ENCODE results near the gene F2R. TPM values are rescaled to one million over a fixed set of nuclear protein-coding genes. Genes with fewer than 3 reads are reported as not detected.
"Not testable (repeated sequence)": the region's sequence is repeated elsewhere in the genome, so short reads cannot be mapped to it uniquely, and the experiment has no call there.

F2R gene
- total and polyA plus RNA-seq, 2 donors (not counting 3 experiments of a cell fraction or from before 2014, with no cell fraction given) = 342 to 599 TPM

- no peak for TF ChIP-seq JUN (IDR thresholded peaks at IDR 0.05; ENCODE audit: borderline replicate concordance, insufficient read depth, insufficient read length, low read depth)
- TF ChIP-seq POLR2AphosphoS5 (IDR thresholded peaks at IDR 0.05; ENCODE audit: insufficient read depth, low read depth, low read length) = peak; percentile 16
- Histone ChIP-seq H3K4me1 (ENCODE audit: control insufficient read depth, extremely low read depth, insufficient read depth, low read length) (peaks cover 23% of the 10 kb centered on the region), H3K9ac (replicated peaks; ENCODE audit: extremely low read depth, insufficient read depth, low read length) (no peak overlapping the region), H3K27me3 (ENCODE audit: control insufficient read depth in 2 of 2, insufficient read depth in 2 of 2, low read length in 2 of 2) (no peaks in the 10 kb centered on the region), H3K27ac (ENCODE audit: insufficient read depth, low read depth, low read length) (peak overlapping the region; percentile 79), H3K79me2 (ENCODE audit: control insufficient read depth, insufficient read depth, low read length) (peaks cover 17% of the 10 kb centered on the region), H3K4me3 (replicated peaks in 1 of 3; ENCODE audit: insufficient read depth in 1 of 3, low read depth in 1 of 3, low read length in 3 of 3) (no peak overlapping the region), H3K36me3 (ENCODE audit: control insufficient read depth in 2 of 2, extremely low read depth in 1 of 2, insufficient read depth in 2 of 2, low read length in 2 of 2) (peaks cover 14 to 18% of the 10 kb centered on the region in 2 experiments), H3K9me1 (replicated peaks; ENCODE audit: control insufficient read depth, extremely low read depth, insufficient read depth, low read length) (no peaks in the 10 kb centered on the region), H3K4me2 (ENCODE audit: insufficient read depth, low read length) (no peak overlapping the region), H2AFZ (ENCODE audit: low read depth, low read length) (no peak overlapping the region), H3K9me3 (replicated peaks; ENCODE audit: control insufficient read depth, insufficient read depth, low read length) (no peaks in the 10 kb centered on the region), H4K20me1 (replicated peaks; ENCODE audit: control insufficient read depth, extremely low read depth, insufficient read depth, low read length) (peaks cover 2% of the 10 kb centered on the region)
- ChIA-PET POLR2A (no interaction called here), CTCF (interaction anchor here (0.6 to 6.5 kb wide), 10 partner anchors 11 to 136 kb away, joined by 3 to 73 read pairs (median 4); no protein-coding TSS in a partner anchor)
- intact Hi-C loops (cut with micrococcal nuclease) = loop anchor here (5.0 kb wide), 1 partner anchor 34 kb away; no protein-coding TSS in a partner anchor
- no peak for FAIRE-seq
- no peak for DNase-seq (ENCODE audit: low read depth, low spot score)
- no TSS peak for BruUV-seq (replicated peaks)
- dilution Hi-C loops (cut with MboI; ENCODE audit: extremely low pct_ligation_motif_present, low sequenced_read_pairs) = no loop called here
These were observed 21.9 kb downstream of the F2R start for GRCh38 chr5:76737846-76738245.

- H2AFZ ChIP-seq (ENCODE audit: low read depth, low read length); H3K9ac ChIP-seq (replicated peaks; ENCODE audit: extremely low read depth, insufficient read depth, low read length); H3K36me3 ChIP-seq (ENCODE audit: control insufficient read depth in 2 of 2, extremely low read depth in 1 of 2, insufficient read depth in 2 of 2, low read length in 2 of 2); H3K27me3 ChIP-seq (ENCODE audit: control insufficient read depth in 2 of 2, insufficient read depth in 2 of 2, low read length in 2 of 2); H3K4me2 ChIP-seq (ENCODE audit: insufficient read depth, low read length); H3K9me3 ChIP-seq (replicated peaks; ENCODE audit: control insufficient read depth, insufficient read depth, low read length); H3K79me2 ChIP-seq (ENCODE audit: control insufficient read depth, insufficient read depth, low read length); POLR2A ChIA-PET; FAIRE-seq; H3K27ac ChIP-seq (ENCODE audit: insufficient read depth, low read depth, low read length); dilution Hi-C loops (cut with MboI; ENCODE audit: extremely low pct_ligation_motif_present, low sequenced_read_pairs); H4K20me1 ChIP-seq (replicated peaks; ENCODE audit: control insufficient read depth, extremely low read depth, insufficient read depth, low read length); H3K9me1 ChIP-seq (replicated peaks; ENCODE audit: control insufficient read depth, extremely low read depth, insufficient read depth, low read length); intact Hi-C loops (cut with micrococcal nuclease); BruUV-seq (replicated peaks); DNase-seq (ENCODE audit: low read depth, low spot score); H3K4me3 ChIP-seq (replicated peaks in 1 of 3; ENCODE audit: insufficient read depth in 1 of 3, low read depth in 1 of 3, low read length in 3 of 3): not testable (repeated sequence)
- peaks cover 21% of the 10 kb centered on the region for H3K4me1 ChIP-seq (ENCODE audit: control insufficient read depth, extremely low read depth, insufficient read depth, low read length)
- CTCF ChIA-PET = interaction anchor here (2.5 to 6.5 kb wide), 2 partner anchors 33 to 140 kb away, joined by 8 to 73 read pairs; no protein-coding TSS in a partner anchor
These were observed 25.6 kb downstream of the F2R start for GRCh38 chr5:76741506-76741905.

Data from endothelial cell of umbilical vein (primary cell).